Transverse colon (tissue), 4 donors: ENCODE measurements around the gene IL12RB1.

ENCODE experiments used
- CTCF ChIP-seq, 5 experiments: fragments of 200-600 bp in 3 of 5; fragments of 450-650 bp in 2 of 5; sonication (generic) in 3 of 5; IDR thresholded peaks; 1 replicate in 2 of 5; 2 replicates in 3 of 5; pipeline ENCODE4 v1.5.1; 2016 to 2017; ENCODE audit warnings: antibody characterized with exemption in 5 of 5, inconsistent platforms in 3 of 5, mild to moderate bottlenecking in 2 of 5, moderate library complexity in 1 of 5
- EP300 ChIP-seq: sonication (generic); formaldehyde crosslinking; IDR thresholded peaks from one replicate; pipeline ENCODE4 v1.6.1; 2017; ENCODE audit warnings: antibody characterized with exemption, low read depth
- POLR2A ChIP-seq: fragments of 450-650 bp; IDR thresholded peaks from one replicate; pipeline ENCODE4 v1.6.1; 2016; ENCODE audit warnings: antibody characterized with exemption, mild to moderate bottlenecking, moderate library complexity
- POLR2AphosphoS5 ChIP-seq, 3 donors: sonication (generic); formaldehyde crosslinking; IDR thresholded peaks; one replicate each; pipeline ENCODE4 v1.6.1; 2016; ENCODE audit warnings: antibody characterized with exemption in 3 of 3

GRCh38 chr19:18057557-18057956 is 29.2 kb downstream of the IL12RB1 start:
- TF ChIP-seq CTCF (IDR thresholded peaks at IDR 0.05) (no peak), EP300 (no peak), POLR2A (no peak), POLR2AphosphoS5 (IDR thresholded peaks at IDR 0.05) (no peak)
